ENCODE data around the gene CSKMT.
A peak's percentile ranks its signal among the peaks of the same experiment; 100 is the strongest.
"Not testable (repeated sequence)": the region's sequence is repeated elsewhere in the genome, so short reads cannot be mapped to it uniquely, and the experiment has no call there.

The CSKMT gene, protein sequence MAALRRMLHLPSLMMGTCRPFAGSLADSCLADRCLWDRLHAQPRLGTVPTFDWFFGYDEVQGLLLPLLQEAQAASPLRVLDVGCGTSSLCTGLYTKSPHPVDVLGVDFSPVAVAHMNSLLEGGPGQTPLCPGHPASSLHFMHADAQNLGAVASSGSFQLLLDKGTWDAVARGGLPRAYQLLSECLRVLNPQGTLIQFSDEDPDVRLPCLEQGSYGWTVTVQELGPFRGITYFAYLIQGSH

DNA sequence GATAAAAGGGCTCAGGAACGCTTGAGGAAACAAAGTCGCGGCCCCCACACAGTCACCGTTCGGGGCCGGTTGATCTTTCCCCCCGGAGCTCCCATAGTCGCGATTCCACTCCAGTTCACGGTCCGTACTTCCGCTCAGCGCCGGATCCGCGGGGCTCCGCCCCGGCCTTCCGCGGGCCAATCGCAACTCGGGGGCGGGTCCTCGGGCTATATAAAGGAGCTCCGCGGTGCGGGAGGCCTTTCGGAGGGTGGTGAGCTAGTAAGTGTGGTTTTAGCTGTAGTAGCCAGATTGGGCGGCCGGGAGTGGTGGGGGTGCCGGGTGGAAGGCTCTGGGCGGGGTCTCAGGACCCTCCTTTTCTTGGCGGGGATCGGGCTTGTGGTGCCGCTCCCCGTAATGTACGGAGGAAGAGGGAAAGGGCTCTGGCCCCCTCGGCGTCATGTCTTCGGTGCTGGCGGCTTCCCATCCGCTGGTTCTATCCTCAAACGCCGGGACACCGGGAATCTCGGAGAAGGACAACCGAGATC lies at the start of gene CSKMT, which contains the start of gene C11orf98:
Gene CSKMT (plus strand): TSS at position 238 of the 524 bp plus-strand sequence. CDS start 568 bp downstream, outside the sequence.
Gene C11orf98 (minus strand): TSS at position 136 of the 524 bp plus-strand sequence. CDS start 41 bp downstream, at position 95.
- peak; percentile 94 to 95 for DNase-seq (ENCODE audit: low read depth in 2 of 2)

DNA sequence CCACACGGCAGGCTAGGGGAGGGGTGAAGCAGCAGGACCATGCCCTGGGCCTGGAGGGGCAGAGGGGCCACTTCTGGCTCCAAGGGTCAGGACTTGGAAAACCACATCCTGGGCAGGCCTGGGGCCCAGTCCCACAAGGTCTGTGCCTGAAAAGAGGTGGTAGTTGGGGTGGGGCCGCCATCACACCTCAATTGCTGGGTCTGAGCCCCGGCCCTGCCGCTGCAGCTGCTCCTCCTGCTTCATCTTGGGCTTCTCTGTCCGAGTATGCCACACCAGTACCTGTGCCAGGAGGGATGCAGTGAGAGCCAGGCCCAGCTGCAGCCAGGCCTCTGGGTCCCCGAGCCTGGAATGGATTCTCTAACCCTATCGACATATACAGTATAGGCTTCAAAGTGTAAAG lies 49.6 kb upstream of the CSKMT start:
- DNase-seq (ENCODE audit: low read depth in 2 of 2) = no peak

DNA sequence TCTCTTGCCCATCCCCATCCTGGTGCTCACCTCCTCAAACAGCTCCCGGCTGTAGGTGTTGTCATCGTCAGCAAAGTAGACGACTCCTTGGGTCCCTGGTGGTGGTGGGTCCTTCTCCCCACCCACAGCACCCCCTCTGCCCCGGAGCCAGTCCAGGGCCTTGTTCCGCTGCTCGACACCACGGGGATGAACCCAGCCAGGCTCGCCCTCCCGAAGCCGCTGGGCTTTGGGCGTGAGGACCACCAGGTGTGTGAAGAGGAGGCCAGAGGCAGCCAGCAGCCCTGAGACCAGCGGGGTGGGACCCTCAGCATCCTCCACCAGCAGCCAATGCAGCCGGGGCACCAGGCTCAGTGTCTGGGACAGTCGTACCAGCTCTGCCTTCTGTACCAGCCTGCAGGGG lies 48.2 kb upstream of the CSKMT start:
- not testable (repeated sequence) for DNase-seq (ENCODE audit: low read depth in 2 of 2)

DNA sequence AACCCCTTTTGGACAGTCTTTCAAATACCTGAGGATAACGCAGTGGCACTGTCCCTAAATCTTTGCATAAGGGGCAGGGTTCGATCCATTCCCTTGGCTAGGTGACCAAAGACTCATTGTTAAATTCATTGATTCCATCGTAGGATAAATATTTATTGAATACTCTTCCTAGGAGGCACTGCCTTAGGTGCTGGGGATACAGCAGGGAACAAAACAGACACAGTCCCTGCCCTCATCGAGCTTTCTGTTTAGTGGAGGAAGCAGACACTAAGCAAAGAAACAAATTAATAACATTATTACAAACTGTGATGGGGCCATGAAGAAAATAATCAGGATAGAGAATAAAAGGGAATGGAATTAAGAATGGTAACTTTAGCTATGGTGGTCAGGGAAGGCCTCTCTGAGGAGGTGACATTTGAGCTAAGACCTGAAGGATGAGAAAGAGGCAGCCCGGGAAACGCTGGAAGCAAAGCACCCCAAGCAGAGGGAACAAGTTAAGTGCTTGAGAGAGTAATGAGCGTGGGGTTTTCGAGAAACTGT lies 44.0 kb upstream of the CSKMT start:
- no peak for DNase-seq (ENCODE audit: low read depth in 2 of 2)

DNA sequence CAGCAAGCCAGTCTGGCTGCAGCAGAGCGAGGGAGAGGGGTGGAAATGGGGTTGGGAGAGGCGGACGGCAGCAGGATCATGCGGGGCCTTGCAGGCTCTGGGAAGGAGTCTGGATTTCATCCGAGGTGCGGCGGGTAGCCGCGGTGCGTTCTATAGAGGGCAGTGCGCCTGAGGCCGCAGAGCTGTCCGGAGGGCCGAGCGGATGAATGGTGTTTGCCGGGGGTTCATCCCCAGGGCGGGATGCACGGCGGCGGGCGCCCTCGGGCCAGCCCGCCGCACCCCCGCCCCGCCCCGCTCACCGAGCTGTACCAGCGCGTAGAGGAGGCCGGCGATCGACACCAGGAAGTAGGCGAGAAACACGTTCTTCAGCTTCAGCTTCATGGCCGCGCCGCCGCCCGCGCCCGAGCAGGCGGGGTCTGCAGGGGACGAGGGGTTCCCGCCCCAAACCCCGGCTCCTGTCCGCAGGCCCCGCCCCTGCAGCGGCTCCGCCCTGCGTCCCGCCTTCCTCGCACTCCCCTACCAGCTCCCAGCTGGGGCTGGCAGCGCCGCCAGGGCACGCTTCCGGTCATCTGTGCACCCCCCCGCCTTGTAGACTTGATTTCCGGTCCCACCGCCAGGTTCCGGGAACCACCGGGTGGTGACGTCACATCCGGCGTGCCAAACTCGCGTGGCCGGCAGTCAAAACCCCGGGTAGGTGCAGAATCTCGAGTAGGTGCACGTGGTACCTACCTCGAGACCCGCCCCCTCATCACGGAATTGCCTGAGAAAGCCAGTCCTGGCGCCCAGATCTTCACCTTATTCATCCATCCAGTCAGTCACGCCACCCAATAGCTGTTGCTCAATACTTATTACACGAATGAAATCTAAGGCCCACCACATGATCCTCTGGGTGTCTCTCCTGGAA lies 43.3 kb upstream of the CSKMT start, which contains the start of gene B3GAT3:
Gene B3GAT3 (minus strand): TSS at position 420 of the 904 bp plus-strand sequence. CDS start 39 bp downstream, at position 381.
- peak; percentile 93 to 95 for DNase-seq (ENCODE audit: low read depth in 2 of 2)

DNA sequence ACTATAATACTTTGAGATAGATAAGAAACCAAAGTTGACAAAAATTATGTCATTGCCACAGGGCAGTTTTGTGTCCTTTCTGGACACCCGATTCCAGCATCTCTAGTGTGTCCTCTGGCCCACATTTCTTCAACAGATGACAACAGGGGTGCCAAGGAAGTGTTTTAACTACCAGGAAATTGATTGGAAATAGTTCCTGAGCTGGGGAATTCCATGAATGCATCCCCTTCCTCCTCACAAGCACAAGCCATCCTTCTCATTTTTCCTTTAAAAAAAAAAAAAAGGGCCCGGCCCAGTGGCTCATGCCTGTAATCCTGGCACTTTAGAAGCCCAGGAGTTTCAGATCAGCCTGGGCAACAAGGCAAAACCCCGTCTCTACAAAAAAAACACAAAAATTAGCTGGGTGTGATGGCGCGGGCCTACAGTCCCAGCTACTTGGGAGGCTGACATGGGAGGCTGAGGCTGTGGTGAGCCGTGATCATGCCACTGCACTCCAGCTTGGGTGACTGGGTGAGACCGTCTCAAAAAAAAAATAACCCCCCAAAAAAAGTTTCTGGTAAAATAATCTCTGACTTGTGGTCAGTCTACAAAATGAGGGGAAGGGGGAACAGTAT lies 42.5 kb upstream of the CSKMT start:
- no peak for DNase-seq (ENCODE audit: low read depth in 2 of 2)

DNA sequence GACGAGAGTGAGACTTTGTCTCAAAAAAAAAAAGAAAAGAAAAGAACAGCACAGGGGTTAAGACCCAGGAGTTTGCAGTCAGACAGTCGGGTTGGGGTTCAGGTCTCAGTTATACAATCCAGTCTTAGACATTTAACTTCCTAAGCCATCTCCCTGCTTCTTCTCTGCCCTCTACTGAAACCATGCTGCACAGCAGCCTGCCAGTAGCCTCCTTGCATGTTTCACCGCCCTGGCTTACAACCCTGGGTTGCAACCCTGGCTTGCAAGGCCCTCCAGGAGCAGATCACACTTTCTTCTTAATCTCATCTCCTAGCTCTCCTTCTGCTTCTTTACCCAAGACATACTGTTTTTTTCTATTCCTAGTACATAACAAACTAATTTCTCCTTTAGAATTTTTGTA lies 37.4 kb upstream of the CSKMT start:
- DNase-seq (ENCODE audit: low read depth in 2 of 2) = no peak

DNA sequence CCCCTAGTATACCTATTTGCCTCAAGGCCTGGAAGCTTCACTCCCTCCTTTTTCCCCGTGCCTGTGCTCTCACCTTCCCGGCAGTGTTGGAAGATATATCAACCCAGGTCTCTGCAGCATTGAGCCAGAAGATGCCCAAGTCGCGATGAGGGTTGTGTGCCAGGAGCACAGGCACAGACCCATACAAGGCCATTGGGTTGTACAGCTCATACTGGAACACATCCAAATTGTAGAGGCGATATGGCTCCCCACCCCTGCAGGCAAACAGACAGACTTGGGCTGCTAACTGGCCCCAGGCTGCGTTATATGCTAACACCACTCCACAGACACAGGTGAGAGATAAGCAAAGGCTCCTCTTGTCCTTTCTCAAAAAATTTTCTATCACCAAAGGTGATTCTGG lies 32.6 kb upstream of the CSKMT start:
- DNase-seq (ENCODE audit: low read depth in 2 of 2) = no peak

DNA sequence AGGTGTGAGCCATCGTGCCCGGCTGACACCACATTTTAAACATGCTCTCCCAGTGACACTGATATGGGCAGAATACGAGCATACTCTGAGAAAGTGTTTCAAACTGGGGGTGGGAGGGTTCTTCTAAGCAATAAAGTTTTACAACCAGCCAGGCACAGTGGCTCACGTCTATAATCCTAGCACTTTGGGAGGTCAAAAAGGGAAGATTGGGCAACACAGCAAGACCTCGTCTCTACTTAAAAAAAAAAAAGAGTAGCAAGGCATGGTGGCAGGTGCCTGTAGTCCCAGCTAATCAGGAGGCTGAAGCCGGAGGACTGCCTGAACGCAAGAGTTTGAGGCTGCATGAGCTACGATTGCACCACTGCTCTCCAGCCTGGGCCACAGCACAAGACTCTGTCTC lies 20.9 kb upstream of the CSKMT start:
- DNase-seq (ENCODE audit: low read depth in 2 of 2) = no peak

DNA sequence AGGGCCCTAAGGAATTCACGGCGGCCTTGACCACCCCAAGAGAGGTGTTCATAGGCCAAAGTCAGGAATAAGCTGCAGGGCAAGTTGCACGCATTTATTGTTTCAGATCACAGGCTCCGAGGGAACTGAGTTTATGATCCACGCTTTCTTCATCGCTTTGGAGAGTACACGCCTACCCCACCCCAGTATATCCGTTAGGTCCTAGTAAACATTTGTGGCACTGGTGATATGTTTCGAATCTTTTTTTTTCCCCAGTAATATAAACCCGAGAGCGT lies 19.5 kb upstream of the CSKMT start:
- DNase-seq (ENCODE audit: low read depth in 2 of 2) = no peak

DNA sequence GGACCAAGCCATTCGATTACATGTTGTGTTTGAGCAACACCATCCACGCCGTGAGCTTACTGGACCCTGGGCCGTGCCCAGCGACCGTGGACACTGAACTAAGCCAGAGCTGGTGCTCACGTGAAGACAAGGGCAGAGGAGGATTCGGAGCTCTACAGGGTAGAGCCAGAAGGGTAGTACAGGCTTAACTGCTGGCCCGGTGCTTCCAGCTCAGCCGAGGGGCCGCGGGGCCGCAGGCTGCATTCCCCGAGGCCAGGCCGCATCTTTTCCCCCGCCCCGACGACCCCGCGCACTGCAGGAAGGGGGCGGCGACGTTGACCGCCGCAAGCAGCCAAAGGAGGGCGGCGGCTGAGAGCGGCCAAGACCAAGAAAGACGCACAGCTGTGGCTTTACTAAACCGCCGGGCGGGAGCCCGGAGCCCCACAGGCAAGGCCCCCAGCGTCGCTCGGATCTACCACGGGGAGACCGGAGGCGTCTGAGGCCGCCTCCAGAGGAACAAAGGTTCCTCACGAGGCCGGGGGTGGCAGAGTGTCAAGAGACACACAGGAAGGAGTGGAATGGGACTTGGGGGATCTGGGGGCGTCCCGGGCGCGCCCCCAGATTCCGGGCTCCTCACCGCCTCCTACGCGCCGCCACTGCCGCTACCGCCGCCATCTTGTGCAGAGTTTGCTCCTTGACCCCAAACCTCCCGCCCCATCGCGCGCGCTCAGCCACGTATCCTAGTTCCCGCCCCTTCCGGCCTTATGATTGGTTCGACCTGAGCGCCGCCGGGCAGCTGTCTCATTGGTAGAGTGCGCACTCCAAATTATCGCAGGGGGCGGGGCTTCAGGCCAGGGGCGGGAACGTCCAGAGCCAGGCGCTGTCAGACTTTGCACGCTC lies 18.9 kb upstream of the CSKMT start, which contains the start of gene GANAB:
Gene GANAB (minus strand): TSS at position 668 of the 879 bp plus-strand sequence. CDS start 14 bp downstream, at position 654.
- peak; percentile 99 to 100 for DNase-seq (ENCODE audit: low read depth in 2 of 2)

DNA sequence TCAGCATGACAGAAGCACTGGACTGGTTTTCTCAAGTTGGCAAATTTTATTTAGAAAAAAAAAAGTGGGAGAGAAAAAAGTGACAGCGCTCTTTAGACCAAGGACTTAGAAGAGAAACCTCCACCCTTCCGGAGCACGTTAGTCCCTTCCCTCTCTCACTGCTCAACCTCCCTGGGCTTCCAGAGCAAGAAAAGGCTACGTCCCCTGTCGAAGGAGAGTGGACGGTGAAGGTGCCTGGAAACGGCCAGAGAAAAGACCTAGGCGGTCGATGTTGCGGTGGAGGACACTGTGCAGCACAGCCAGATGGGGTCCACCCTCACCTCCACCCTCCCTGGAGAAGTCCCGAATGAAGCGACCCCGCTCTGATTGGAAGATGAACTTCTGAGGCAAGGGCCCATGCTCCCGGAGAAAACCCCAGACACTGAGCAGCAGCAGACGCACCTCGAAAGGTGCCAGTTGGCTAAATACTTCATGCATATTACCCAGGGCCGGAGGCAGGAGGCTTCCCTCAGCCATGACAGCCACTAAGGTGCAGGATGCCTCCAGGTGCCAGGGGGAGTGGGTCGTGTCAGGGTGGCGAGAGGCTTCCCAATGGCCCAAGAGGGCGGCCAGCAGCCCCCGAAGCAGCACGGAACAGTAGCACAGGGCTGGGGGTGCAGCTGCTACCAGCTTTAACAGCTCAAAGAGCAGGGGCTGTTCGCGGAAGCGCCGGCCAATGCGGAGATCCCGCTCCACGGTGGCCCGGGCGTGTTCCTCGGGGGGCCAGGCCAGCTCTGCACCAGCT lies 18.1 kb upstream of the CSKMT start:
- DNase-seq (ENCODE audit: low read depth in 2 of 2) = no peak

DNA sequence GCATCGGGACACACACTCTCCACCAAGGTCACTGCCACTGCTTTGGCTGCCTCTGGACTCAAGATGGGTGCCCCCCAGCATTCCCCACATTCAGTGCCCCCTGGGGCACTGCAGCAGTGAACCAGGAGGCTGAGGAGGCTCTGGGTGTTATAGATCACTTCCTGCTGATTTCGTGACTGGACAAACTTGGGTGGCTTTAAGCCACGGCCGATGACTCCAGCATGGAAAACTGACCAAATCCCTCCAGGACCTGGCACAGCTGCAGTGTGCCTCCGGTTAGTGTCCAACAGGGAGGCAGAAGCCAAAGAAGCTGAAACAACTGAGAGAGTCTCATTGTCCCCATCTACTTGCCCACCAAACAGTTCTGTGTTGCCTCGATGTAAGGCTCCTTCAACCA lies 17.5 kb upstream of the CSKMT start:
- DNase-seq (ENCODE audit: low read depth in 2 of 2) = no peak

DNA sequence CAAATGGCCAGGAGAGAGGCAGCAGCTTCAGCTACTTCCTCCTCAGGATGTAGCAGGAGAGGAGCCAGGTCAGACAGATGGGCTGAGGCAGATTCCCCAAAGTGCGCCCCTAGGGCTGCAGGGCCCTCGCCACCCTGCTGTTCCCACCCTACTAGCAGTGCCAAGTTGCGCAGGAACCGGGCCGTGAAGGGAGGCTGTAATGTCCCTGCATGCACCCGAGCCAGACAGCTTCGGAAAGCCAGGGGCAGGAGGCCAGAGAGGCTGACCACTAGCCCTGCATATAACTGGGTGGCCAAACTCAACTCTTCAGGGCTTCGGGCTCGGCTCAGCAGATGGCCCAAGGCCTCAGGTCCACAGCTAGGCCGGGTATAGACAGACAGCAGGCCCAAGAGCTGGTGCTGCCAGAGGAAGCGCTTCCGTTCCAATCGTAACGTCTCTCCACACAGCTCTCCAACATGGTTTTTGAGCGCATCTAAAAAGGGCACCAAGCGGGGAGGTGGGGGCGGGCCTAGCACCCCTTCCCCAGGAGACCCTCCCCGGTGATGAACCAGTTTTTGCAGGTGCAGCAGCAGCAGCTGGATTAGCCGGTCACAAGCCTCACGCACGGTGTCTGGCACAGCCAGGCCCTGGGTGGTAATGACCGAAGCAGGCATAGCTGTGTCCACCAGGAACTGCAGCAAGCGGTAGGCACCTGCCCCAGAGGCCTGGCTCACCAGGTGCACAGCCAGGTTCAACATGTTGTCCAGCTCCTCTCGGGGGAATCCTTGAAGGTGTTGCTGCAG lies 16.7 kb upstream of the CSKMT start:
- no peak for DNase-seq (ENCODE audit: low read depth in 2 of 2)

DNA sequence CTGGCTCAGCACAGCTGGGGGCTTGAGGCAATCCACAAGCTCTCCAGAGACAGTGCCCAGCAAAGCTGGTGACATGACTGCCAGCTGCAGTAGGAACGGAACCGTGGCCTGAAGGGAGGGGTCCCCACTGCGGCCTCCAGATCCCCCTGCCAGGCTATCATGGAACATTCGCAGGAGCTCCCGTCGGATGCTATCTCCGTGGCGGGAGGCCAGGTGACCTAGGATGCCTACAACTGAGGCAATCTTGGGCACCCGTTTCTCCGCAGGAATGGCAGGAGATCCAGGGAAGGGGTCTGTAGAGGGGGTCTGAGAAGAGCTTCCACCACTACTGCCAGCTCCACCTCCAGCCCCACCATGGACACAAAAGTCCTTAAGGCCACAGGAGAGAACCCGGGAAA lies 16.1 kb upstream of the CSKMT start:
- DNase-seq (ENCODE audit: low read depth in 2 of 2) = no peak

DNA sequence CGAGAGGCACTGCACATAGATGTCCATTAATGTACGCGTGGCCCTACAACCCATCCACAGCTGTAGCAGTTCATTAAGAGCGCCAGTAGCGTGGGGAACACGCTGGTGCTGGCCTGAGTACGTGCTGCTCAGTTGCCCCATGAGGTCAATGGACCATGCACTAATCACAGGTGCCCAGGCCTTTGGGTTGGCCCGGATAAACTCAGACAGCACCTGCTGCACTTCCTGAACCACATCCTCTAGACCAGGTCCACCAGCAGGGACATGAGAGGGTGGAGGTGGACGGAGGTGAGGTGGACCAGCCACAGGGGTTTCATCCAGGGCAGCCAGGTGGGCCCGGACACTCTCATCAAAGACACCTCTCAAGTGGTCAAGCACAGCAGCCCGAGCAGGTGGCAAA lies 15.6 kb upstream of the CSKMT start:
- DNase-seq (ENCODE audit: low read depth in 2 of 2) = no peak

DNA sequence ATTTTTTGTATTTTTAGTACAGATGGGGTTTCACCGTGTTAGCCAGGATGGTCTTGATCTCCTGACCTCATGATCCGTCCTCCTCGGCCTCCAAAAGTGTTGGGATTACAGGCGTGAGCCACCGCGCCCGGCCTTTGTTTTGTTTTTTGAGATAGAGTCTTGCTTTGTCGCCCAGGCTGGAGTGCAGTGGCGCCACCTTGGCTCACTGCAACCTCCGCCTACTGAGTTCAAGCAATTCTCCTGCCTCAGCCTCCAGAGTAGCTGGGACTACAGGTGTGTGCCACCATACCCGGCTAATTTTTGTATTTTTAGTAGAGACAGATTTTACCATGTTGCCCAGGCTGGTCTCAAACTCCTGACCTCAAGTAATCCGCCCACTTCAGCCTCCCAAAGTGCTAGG lies 14.8 kb upstream of the CSKMT start:
- DNase-seq (ENCODE audit: low read depth in 2 of 2) = not testable (repeated sequence)

DNA sequence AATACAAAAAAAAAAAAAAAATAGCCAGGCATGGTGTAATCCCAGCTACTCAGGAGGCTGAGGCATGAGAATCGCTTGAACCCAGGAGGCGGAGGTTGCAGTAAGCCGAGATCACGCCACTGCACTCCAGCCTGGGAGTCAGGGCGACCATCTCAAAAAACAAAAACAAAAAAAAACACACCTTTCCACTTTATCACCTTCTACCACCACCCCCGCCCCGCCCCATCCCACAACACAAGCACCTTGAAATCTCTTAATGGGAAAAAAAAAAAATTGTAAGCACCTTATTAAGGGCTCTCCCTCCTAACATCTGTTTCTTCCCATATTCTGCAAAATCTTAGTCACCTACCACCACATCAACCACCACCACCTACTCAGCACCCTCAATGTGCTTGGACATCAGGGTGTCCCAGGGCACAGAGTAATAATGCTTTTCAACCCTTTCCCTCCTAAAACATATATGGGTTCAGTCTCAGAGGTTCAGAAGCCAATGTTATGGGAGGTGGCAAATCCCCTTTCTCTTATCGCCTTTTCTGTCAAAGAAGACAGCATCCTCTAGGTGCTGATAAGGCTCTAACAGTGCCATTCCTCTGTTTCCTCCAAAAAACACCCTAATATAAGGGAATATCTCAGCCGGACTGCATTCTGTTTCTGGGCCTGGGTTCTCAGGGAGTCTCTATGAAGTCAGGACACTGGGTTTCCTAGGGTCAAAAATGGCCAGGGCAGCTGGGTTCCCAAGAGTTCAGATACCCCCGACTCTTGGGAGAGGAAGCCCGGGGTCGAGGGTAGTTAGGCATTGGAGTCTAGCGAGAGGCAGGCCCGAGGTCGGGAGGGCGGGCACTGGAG lies 12.7 kb upstream of the CSKMT start:
- DNase-seq (ENCODE audit: low read depth in 2 of 2) = no peak

All from stimulated activated CD4-positive, alpha-beta T cell treated with anti-CD3 and anti-CD28 coated beads, Interleukin-15, amount 100 ng/mL, for 48 hours (primary cell).